Karpas-422 (cell line): Measurements from ENCODE around the gene BTN1A1. TPM values are rescaled to one million over a fixed set of nuclear protein-coding genes. Genes with fewer than 3 reads are reported as not detected.

Source experiments
- DNase-seq: peaks from one replicate; pipeline ENCODE4 v3.0.0-alpha.2; 2015
- H2AFZ ChIP-seq: fragments of 200-600 bp; sonication (generic); 2 replicates; pipeline ENCODE4 v1.6.1; 2014; ENCODE audit warnings: antibody characterized with exemption, low read length, mixed read lengths
- H3K27ac ChIP-seq: fragments of 200-600 bp; sonication (generic); 2 replicates; pipeline ENCODE4 v1.5.1; 2014; ENCODE audit warnings: mild to moderate bottlenecking, low read length, moderate library complexity
- H3K27me3 ChIP-seq: fragments of 200-600 bp; sonication (generic); 2 replicates; pipeline ENCODE4 v1.6.1; 2014; ENCODE audit warnings: low read length, mixed read lengths
- H3K36me3 ChIP-seq: fragments of 200-600 bp; sonication (generic); 2 replicates; pipeline ENCODE4 v1.6.1; 2014; ENCODE audit warnings: low read length, mixed read lengths; ENCODE audit not compliant: insufficient read depth
- H3K4me1 ChIP-seq: fragments of 200-600 bp; sonication (generic); 2 replicates; pipeline ENCODE4 v1.6.1; 2014; ENCODE audit warnings: mild to moderate bottlenecking, low read length, mixed read lengths
- H3K4me2 ChIP-seq: fragments of 200-600 bp; sonication (generic); 2 replicates; pipeline ENCODE4 v1.6.1; 2014; ENCODE audit warnings: low read length, low read depth, mild to moderate bottlenecking; ENCODE audit not compliant: poor library complexity, severe bottlenecking
- H3K4me3 ChIP-seq: fragments of 200-600 bp; sonication (generic); 2 replicates; pipeline ENCODE4 v1.5.1; 2014; ENCODE audit warnings: mild to moderate bottlenecking, antibody characterized with exemption, low read length, mixed read lengths
- H3K79me2 ChIP-seq: fragments of 200-600 bp; sonication (generic); 2 replicates; pipeline ENCODE4 v1.6.1; 2014; ENCODE audit warnings: mild to moderate bottlenecking, low read length, mixed read lengths
- H3K9ac ChIP-seq: fragments of 200-600 bp; sonication (generic); 2 replicates; pipeline ENCODE4 v1.6.0; 2014; ENCODE audit warnings: low read length
- H3K9me2 ChIP-seq: fragments of 200-600 bp; sonication (generic), shearing (Covaris generic); replicated peaks from 2 replicates; pipeline ENCODE4 v1.6.0; 2014; ENCODE audit warnings: mild to moderate bottlenecking, low read length, moderate library complexity; ENCODE audit not compliant: insufficient read depth
- H3K9me3 ChIP-seq: fragments of 300-700, 200-600 bp; sonication (generic); 2 replicates; pipeline ENCODE4 v1.6.1; 2014; ENCODE audit warnings: low read length, mixed read lengths
- H4K20me1 ChIP-seq: fragments of 200-600 bp; sonication (generic); 2 replicates; pipeline ENCODE4 v1.6.1; 2014; ENCODE audit warnings: mild to moderate bottlenecking, antibody characterized with exemption, low read length, low read depth; ENCODE audit not compliant: insufficient read depth
- total RNA-seq: library from RNA; depleted of rRNA; stranded (reverse); fragments of >200 nt; shearing (Covaris generic); gene quantifications from 2 replicates; pipeline ENCODE4 v1.2.3, GENCODE V29; 2014; ENCODE audit warnings: low replicate concordance

The BTN1A1 gene
- total RNA-seq, 1 experiment from 2014 or later, result not detected

GRCh38 chr6:26532699-26533531 lies 32.8 kb downstream of the BTN1A1 start:
- H3K9me2 ChIP-seq, result no peaks in the 10 kb centered on the region; the same call in 1 of the 2 replicates
- DNase-seq, result peak; percentile 96
- H3K4me1 ChIP-seq, result peaks cover 39% of the 10 kb centered on the region
- H3K27me3 ChIP-seq, result no peaks in the 10 kb centered on the region
- H2AFZ ChIP-seq, result peak overlapping the region; percentile 97
- H3K27ac ChIP-seq, result peak overlapping the region; percentile 67
- peak overlapping the region; percentile 78 for H3K9ac ChIP-seq
- no peaks in the 10 kb centered on the region for H3K9me3 ChIP-seq
- H3K4me2 ChIP-seq, result peak overlapping the region; percentile 94
- peak overlapping the region; percentile 77 for H3K4me3 ChIP-seq
- no peaks in the 10 kb centered on the region for H4K20me1 ChIP-seq
- no peaks in the 10 kb centered on the region for H3K36me3 ChIP-seq
- no peaks in the 10 kb centered on the region for H3K79me2 ChIP-seq

- no peaks in the 10 kb centered on the region for H4K20me1 ChIP-seq
- H3K4me3 ChIP-seq, result peak overlapping the region; percentile 77
- peak overlapping the region; percentile 78 for H3K9ac ChIP-seq
- H3K36me3 ChIP-seq, result no peaks in the 10 kb centered on the region
- no peaks in the 10 kb centered on the region; the same call in 1 of the 2 replicates for H3K9me2 ChIP-seq
- peak overlapping the region; percentile 67 for H3K27ac ChIP-seq
- H3K4me1 ChIP-seq, result peaks cover 39% of the 10 kb centered on the region
- peak overlapping the region; percentile 97 for H2AFZ ChIP-seq
- no peaks in the 10 kb centered on the region for H3K27me3 ChIP-seq
- no peaks in the 10 kb centered on the region for H3K9me3 ChIP-seq
- peaks cover 4% of the 10 kb centered on the region for H3K79me2 ChIP-seq
- no peak for DNase-seq
- peak overlapping the region; percentile 94 for H3K4me2 ChIP-seq
These were observed 33.4 kb downstream of the BTN1A1 start for GRCh38 chr6:26533532-26533931.

DNA sequence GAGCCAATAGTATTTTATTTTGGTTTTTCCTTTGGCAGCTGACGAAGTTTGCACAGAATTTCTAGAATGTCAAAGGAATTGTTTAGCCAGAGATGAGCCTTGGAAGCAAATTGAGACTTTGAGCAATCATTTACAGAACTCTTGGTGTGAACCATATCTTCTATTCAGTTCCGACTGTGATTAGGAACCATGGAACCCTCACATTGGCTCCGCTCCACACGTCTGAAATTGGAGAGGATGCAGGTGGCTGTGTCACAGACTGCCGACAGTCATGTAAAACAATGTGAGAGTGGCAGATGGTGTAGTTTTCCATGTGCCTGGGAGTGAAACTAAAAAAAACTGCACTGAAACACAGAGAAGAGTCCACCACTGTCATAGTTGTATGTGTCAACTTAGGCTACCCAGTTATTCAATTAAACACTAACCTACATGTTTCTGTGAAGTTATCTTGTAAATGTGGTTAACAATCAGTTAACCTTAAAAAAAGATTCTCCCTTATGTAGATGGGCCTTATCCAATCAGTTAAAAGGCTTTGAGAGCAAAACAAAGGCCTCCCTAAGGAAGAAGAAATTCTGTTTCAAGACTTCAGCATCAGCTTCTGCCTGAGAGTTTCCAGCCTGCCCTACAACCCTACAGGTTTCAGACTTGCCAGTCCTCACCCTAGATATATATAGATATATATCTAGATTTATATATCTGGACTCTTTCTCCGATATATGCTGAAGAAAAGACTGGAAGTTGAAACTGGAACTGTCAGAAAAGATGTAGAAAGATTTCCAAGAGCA lies 34.8 kb downstream of the BTN1A1 start:
- Histone ChIP-seq H3K27me3 (no peaks in the 10 kb centered on the region), H3K4me2 (no peak overlapping the region), H2AFZ (peak overlapping the region; percentile 31), H4K20me1 (no peaks in the 10 kb centered on the region), H3K9me3 (no peaks in the 10 kb centered on the region), H3K9me2 (no peaks in the 10 kb centered on the region; the same call in 1 of the 2 replicates), H3K36me3 (no peaks in the 10 kb centered on the region), H3K4me1 (peaks cover 48% of the 10 kb centered on the region), H3K4me3 (no peak overlapping the region), H3K79me2 (peaks cover 18% of the 10 kb centered on the region), H3K27ac (peak overlapping the region; percentile 13), H3K9ac (no peak overlapping the region)
- DNase-seq, result no peak

DNA sequence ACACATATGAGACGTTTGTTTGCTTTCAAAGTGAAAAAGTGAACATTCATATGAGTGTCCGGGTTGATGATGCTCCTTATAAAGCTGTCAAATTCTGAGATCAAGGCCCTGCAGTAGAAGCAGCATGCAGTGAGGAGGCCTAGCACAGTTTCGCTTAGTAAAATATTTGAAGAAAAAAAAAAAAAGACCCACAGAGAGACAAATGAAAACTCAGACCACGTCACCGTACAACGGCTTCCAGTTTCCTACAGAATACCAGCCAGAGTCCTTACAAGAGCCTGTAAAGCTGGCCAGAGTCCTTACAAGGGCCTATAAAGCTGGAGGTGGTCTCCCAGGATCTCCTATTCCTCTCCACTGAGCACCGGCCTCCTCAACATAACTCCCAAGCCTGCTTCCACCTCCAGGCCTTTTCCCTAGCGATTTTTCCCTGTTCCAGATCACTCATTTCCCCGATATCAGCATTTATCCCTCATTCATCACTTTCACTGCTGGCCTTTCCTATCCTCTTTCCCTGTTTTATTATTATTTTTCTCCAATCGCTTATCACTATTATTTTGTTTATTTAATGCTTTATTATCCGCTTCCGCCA lies 36.6 kb downstream of the BTN1A1 start:
- DNase-seq, result peak; percentile 92
- H3K4me3 ChIP-seq, result peak overlapping the region; percentile 91
- H3K4me1 ChIP-seq, result peaks cover 55% of the 10 kb centered on the region

GRCh38 chr6:26537160-26537845 lies 37.2 kb downstream of the BTN1A1 start:
- Histone ChIP-seq H3K79me2 (peaks cover 37% of the 10 kb centered on the region), H4K20me1 (no peaks in the 10 kb centered on the region), H3K4me3 (peak overlapping the region; percentile 91), H3K4me1 (peaks cover 51% of the 10 kb centered on the region), H3K9me2 (no peaks in the 10 kb centered on the region), H3K27ac (peak overlapping the region; percentile 91), H3K4me2 (peak overlapping the region; percentile 92), H3K9ac (peak overlapping the region; percentile 94), H3K36me3 (peaks cover 4% of the 10 kb centered on the region; the same call in 1 of the 2 replicates), H2AFZ (peak overlapping the region; percentile 87), H3K27me3 (no peaks in the 10 kb centered on the region), H3K9me3 (no peaks in the 10 kb centered on the region)
- DNase-seq, result peak; percentile 98

More for the DNA sequence above, 36.6 kb downstream of the BTN1A1 start:
- Histone ChIP-seq H3K36me3 (0 out of 2 replicates have a peak, but pooled peaks cover 4% of the 10 kb centered on the region), H4K20me1 (no peaks in the 10 kb centered on the region), H3K9ac (peak overlapping the region; percentile 94), H3K27me3 (no peaks in the 10 kb centered on the region), H3K9me2 (no peaks in the 10 kb centered on the region), H2AFZ (peak overlapping the region; percentile 87), H3K9me3 (no peaks in the 10 kb centered on the region), H3K4me2 (peak overlapping the region; percentile 92), H3K27ac (peak overlapping the region; percentile 91), H3K79me2 (peaks cover 33% of the 10 kb centered on the region)

- H3K79me2 ChIP-seq, result peaks cover 44% of the 10 kb centered on the region
- H3K27ac ChIP-seq, result peak within 1 kb of the TSS; percentile 91
- H4K20me1 ChIP-seq, result no peaks in the 10 kb centered on the region
- DNase-seq, result peak; percentile 95
- H3K27me3 ChIP-seq, result no peaks in the 10 kb centered on the region
- peaks cover 47% of the 10 kb centered on the region for H3K4me1 ChIP-seq
- H3K9me3 ChIP-seq, result no peaks in the 10 kb centered on the region
- H3K9ac ChIP-seq, result peak within 1 kb of the TSS; percentile 94
- no peaks in the 10 kb centered on the region for H3K9me2 ChIP-seq
- H3K4me3 ChIP-seq, result peak within 1 kb of the TSS; percentile 91
- H3K4me2 ChIP-seq, result peak within 1 kb of the TSS; percentile 92
- peaks cover 9% of the 10 kb centered on the region; the same call in 1 of the 2 replicates for H3K36me3 ChIP-seq
- H2AFZ ChIP-seq, result peak within 1 kb of the TSS; percentile 57
These were observed 37.9 kb downstream of the BTN1A1 start, which contains the start of gene HMGN4 for GRCh38 chr6:26537846-26538571. Gene HMGN4, plus strand, starts transcription at chr6:26538366. Its CDS starts 6,841 bp downstream, at chr6:26545207.

- Histone ChIP-seq H3K79me2 (peaks cover 45% of the 10 kb centered on the region), H3K9ac (peak overlapping the region; percentile 94), H3K27me3 (no peaks in the 10 kb centered on the region), H4K20me1 (no peaks in the 10 kb centered on the region), H3K27ac (peak overlapping the region; percentile 91), H2AFZ (peak overlapping the region; percentile 57), H3K4me2 (peak overlapping the region; percentile 92), H3K36me3 (peaks cover 9% of the 10 kb centered on the region; the same call in 1 of the 2 replicates), H3K4me3 (peak overlapping the region; percentile 91), H3K9me3 (no peaks in the 10 kb centered on the region), H3K4me1 (peaks cover 47% of the 10 kb centered on the region), H3K9me2 (no peaks in the 10 kb centered on the region)
- DNase-seq, result no peak
These were observed 38.4 kb downstream of the BTN1A1 start for GRCh38 chr6:26538572-26538902.
